Activated CD4-positive, CD25-positive, alpha-beta regulatory T cell treated with anti-CD3 and anti-CD28 coated beads, Interleukin-2, amount 50 U/mL, for 72 hours (primary cell): ENCODE measurements around the gene CORIN.
"Not testable (repeated sequence)": the region's sequence is repeated elsewhere in the genome, so short reads cannot be mapped to it uniquely, and the experiment has no call there.

Experiments
- DNase-seq: peaks from one replicate; pipeline ENCODE4 v3.0.0; 2021

Gene CORIN

GRCh38 chr4:47631161-47631560 lies 206.7 kb downstream of the CORIN start:
- no peak for DNase-seq

GRCh38 chr4:47624031-47624441 lies 213.8 kb downstream of the CORIN start:
- DNase-seq = no peak

GRCh38 chr4:47621181-47621580 lies 216.7 kb downstream of the CORIN start:
- no peak for DNase-seq

- no peak for DNase-seq
These were observed 218.2 kb downstream of the CORIN start for GRCh38 chr4:47619691-47620090.

- DNase-seq = no peak
These were observed 220.3 kb downstream of the CORIN start for GRCh38 chr4:47617607-47618006.

- no peak for DNase-seq
These were observed 222.5 kb downstream of the CORIN start for GRCh38 chr4:47615385-47615784.

GRCh38 chr4:47612116-47613023 lies 225.5 kb downstream of the CORIN start:
- no peak for DNase-seq

- DNase-seq = no peak
These were observed 231.4 kb downstream of the CORIN start for GRCh38 chr4:47606482-47606881.

GRCh38 chr4:47598896-47599295 lies 239.0 kb downstream of the CORIN start:
- DNase-seq = no peak

- no peak for DNase-seq
These were observed 239.5 kb downstream of the CORIN start for GRCh38 chr4:47598320-47598719.

GRCh38 chr4:47597696-47598095 lies 240.2 kb downstream of the CORIN start:
- no peak for DNase-seq

- no peak for DNase-seq
These were observed 247.5 kb downstream of the CORIN start for GRCh38 chr4:47590325-47590724.

GRCh38 chr4:47579235-47579634 lies 258.6 kb downstream of the CORIN start:
- DNase-seq = no peak

- DNase-seq = no peak
These were observed 259.9 kb downstream of the CORIN start for GRCh38 chr4:47577779-47578553.

- DNase-seq = no peak
These were observed 264.9 kb downstream of the CORIN start for GRCh38 chr4:47572981-47573380.

GRCh38 chr4:47570816-47571215 lies 267.1 kb downstream of the CORIN start:
- DNase-seq = no peak

GRCh38 chr4:47567511-47567910 lies 270.4 kb downstream of the CORIN start:
- no peak for DNase-seq

GRCh38 chr4:47566969-47567368 lies 270.9 kb downstream of the CORIN start:
- DNase-seq = no peak

- no peak for DNase-seq
These were observed 271.3 kb downstream of the CORIN start for GRCh38 chr4:47566566-47566965.

GRCh38 chr4:47562297-47562696 lies 275.6 kb downstream of the CORIN start:
- no peak for DNase-seq

GRCh38 chr4:47561331-47561730 lies 276.5 kb downstream of the CORIN start:
- no peak for DNase-seq

GRCh38 chr4:47560682-47561081 lies 277.2 kb downstream of the CORIN start:
- no peak for DNase-seq

GRCh38 chr4:47557255-47557654 lies 280.6 kb downstream of the CORIN start:
- no peak for DNase-seq

- not testable (repeated sequence) for DNase-seq
These were observed 281.9 kb downstream of the CORIN start for GRCh38 chr4:47555920-47556319.
